OCI-LY7 (cell line): Measurements from ENCODE around the gene SNX9.

Experiments used
- EZH2phosphoT487 ChIP-seq: fragments of 200-600 bp; sonication (generic); IDR thresholded peaks from 2 replicates; pipeline ENCODE4 v1.6.1; 2018; ENCODE audit warnings: low read depth, borderline replicate concordance, mild to moderate bottlenecking, mixed run types, antibody characterized with exemption, low read length, moderate library complexity, mixed read lengths
- TF ChIP-seq, protein P1 (sequence below): fragments of 200-600 bp; sonication (generic); conservative IDR thresholded peaks from 2 replicates; pipeline ENCODE4 v1.5.1; 2014; ENCODE audit warnings: mild to moderate bottlenecking, antibody characterized with exemption, low read length, moderate library complexity, mixed read lengths

DNA sequence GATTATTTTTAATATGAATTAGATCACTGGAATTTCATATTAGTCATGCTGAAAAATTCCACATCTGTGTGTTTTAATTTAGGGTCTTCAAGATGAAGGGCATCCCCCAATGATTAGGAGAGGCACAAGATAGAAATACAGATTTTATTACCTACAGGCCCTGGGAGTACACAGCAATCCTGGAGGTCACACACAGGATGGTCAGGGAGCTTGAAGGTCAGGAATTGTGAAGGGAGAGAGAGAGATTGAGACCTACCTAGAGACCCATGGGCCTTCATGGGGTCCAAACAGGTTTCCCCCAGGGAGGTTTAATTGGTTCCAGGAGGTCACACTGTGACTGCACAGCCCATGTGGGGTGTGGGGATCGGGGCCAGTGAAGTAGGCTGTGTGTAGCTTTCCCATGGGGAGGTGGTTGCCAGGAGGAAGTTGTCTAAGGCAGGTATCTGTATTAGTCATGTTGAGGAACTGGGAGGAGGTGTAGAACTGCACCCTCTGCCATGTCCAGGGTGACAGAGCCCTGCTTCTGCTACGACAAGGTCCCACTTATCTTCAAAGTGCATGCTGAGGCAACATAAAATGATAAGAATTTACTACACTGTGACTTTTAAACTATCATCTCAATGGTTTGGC lies 18.3 kb downstream of the SNX9 start:
- TF ChIP-seq, protein P1, sequence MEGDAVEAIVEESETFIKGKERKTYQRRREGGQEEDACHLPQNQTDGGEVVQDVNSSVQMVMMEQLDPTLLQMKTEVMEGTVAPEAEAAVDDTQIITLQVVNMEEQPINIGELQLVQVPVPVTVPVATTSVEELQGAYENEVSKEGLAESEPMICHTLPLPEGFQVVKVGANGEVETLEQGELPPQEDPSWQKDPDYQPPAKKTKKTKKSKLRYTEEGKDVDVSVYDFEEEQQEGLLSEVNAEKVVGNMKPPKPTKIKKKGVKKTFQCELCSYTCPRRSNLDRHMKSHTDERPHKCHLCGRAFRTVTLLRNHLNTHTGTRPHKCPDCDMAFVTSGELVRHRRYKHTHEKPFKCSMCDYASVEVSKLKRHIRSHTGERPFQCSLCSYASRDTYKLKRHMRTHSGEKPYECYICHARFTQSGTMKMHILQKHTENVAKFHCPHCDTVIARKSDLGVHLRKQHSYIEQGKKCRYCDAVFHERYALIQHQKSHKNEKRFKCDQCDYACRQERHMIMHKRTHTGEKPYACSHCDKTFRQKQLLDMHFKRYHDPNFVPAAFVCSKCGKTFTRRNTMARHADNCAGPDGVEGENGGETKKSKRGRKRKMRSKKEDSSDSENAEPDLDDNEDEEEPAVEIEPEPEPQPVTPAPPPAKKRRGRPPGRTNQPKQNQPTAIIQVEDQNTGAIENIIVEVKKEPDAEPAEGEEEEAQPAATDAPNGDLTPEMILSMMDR, result no peak
- TF ChIP-seq EZH2phosphoT487, result no peak
